Gastrocnemius medialis (tissue), 4 donors: ENCODE data around the gene SUSD4.

Source experiments
- POLR2A ChIP-seq, 2 donors: fragments of 450-650 bp; IDR thresholded peaks; one replicate each; pipeline ENCODE4 v1.6.1; 2017; ENCODE audit warnings: antibody characterized with exemption in 2 of 2, mild to moderate bottlenecking in 2 of 2, moderate library complexity in 2 of 2
- TF ChIP-seq, protein P1 (sequence below), 5 experiments: fragments of 450-650 bp in 3 of 5; fragments of 200-600 bp in 2 of 5; sonication (generic) in 2 of 5; IDR thresholded peaks in 4 of 5; conservative IDR thresholded peaks in 1 of 5; 1 replicate in 4 of 5; 2 replicates in 1 of 5; pipeline ENCODE4 v1.5.1; 2016 to 2019; ENCODE audit warnings: antibody characterized with exemption in 5 of 5, mild to moderate bottlenecking in 3 of 5, moderate library complexity in 3 of 5

DNA sequence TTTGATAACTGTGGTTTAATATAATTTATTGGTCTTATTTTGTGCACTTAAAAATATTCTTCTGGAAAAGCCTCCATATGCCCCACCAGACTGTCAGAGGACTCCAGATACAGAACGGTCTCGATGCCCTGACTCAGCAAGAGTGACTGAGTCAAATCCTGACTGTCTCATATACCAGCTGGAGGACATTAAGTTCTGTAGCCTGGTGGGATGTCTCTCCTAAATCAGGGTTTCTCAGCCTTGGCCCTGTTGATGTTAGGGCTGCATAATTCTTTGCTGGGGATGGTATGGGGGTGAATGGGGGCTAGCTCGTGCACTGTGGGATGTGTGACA, 153.2 kb downstream of the SUSD4 start:
- TF ChIP-seq POLR2A (IDR thresholded peaks at IDR 0.05) = no peak
- TF ChIP-seq, protein P1, sequence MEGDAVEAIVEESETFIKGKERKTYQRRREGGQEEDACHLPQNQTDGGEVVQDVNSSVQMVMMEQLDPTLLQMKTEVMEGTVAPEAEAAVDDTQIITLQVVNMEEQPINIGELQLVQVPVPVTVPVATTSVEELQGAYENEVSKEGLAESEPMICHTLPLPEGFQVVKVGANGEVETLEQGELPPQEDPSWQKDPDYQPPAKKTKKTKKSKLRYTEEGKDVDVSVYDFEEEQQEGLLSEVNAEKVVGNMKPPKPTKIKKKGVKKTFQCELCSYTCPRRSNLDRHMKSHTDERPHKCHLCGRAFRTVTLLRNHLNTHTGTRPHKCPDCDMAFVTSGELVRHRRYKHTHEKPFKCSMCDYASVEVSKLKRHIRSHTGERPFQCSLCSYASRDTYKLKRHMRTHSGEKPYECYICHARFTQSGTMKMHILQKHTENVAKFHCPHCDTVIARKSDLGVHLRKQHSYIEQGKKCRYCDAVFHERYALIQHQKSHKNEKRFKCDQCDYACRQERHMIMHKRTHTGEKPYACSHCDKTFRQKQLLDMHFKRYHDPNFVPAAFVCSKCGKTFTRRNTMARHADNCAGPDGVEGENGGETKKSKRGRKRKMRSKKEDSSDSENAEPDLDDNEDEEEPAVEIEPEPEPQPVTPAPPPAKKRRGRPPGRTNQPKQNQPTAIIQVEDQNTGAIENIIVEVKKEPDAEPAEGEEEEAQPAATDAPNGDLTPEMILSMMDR (IDR thresholded peaks at IDR 0.05 in 4 of 5, conservative IDR thresholded peaks at IDR 0.05 in 1 of 5) = no peak
